GM12878 (cell line): ENCODE data around the gene SULT2B1. TPM values are rescaled to one million over a fixed set of nuclear protein-coding genes. Genes with fewer than 3 reads are reported as not detected.

Experiments used
- ATAC-seq: fragments of 200-7000 bp; cut with Tn5 transposase; 3 replicates; pipeline ENCODE4 v1.9.1; 2020; ENCODE audit warnings: mild to moderate bottlenecking, moderate library complexity
- BruUV-seq: library from RNA; stranded (reverse); fragments of 400-500 nt; replicated peaks from 2 replicates; lab custom pipeline; 2021; lab: Mats Ljungman, UMichigan
- CTCF ChIA-PET: fragments of 300-600 bp; sonication (Branson Sonifier 250); formaldehyde crosslinking; extraction: SDS; loops from one replicate; lab custom pipeline; 2021; ENCODE audit warnings: inconsistent platforms; lab: Yijun Ruan, JAX
- POLR2A ChIA-PET: fragments of 350-600 bp; formaldehyde crosslinking; extraction: SDS; loops from one replicate; lab custom pipeline; 2021; ENCODE audit warnings: inconsistent platforms; lab: Charles Lee
- RAD21 ChIA-PET: fragments of 300-600 bp; sonication (Branson Sonifier 250); formaldehyde crosslinking; loops from one replicate; lab custom pipeline; 2023; ENCODE audit warnings: antibody characterized with exemption; ENCODE audit not compliant: unreplicated experiment; lab: Charles Lee
- SMC1A ChIA-PET: fragments of 300-600 bp; sonication (Branson Sonifier 250); formaldehyde crosslinking; loops from one replicate; lab custom pipeline; 2023; ENCODE audit not compliant: unreplicated experiment, uncharacterized antibody; lab: Charles Lee
- DNase-seq: peaks from one replicate; pipeline ENCODE4 v3.0.0-alpha.2; 2011; ENCODE audit warnings: low read depth, low spot score
- FAIRE-seq: peaks from 3 replicates; lab custom pipeline; 2011; peaks lifted over from hg19 to GRCh38; lab: Jason Lieb, UNC
- H2AFZ ChIP-seq: 2 replicates; pipeline ENCODE4 v1.6.0; 2011; ENCODE audit warnings: low read depth, low read length, control low read depth; ENCODE audit not compliant: control insufficient read depth
- H3K27ac ChIP-seq: 2 replicates; pipeline ENCODE4 v1.5.1; 2011; ENCODE audit warnings: control low read depth; ENCODE audit not compliant: control insufficient read depth, insufficient read depth
- H3K27me3 ChIP-seq, 2 experiments: replicated peaks in 1 of 2; 2 replicates each; pipeline versions ENCODE4 v1.6.0 to v1.6.1; 2011; ENCODE audit warnings: low read length in 1 of 2; ENCODE audit not compliant: control insufficient read depth in 2 of 2, insufficient read depth in 2 of 2
- H3K36me3 ChIP-seq, 2 experiments: 2 replicates each; pipeline ENCODE4 v1.5.1; 2011; ENCODE audit warnings: low read length in 1 of 2; ENCODE audit not compliant: control insufficient read depth in 2 of 2, insufficient read depth in 2 of 2
- H3K4me1 ChIP-seq: 2 replicates; pipeline ENCODE4 v1.6.1; 2011; ENCODE audit warnings: mild to moderate bottlenecking, low read length, moderate library complexity, mixed read lengths; ENCODE audit not compliant: control insufficient read depth, insufficient read depth
- H3K4me2 ChIP-seq: 2 replicates; pipeline ENCODE4 v1.6.0; 2011; ENCODE audit warnings: control low read depth; ENCODE audit not compliant: control insufficient read depth, insufficient read depth
- H3K4me3 ChIP-seq: fragments of 200-600 bp; sonication (generic); 2 replicates; pipeline ENCODE4 v1.5.1; 2016
- H3K79me2 ChIP-seq: 2 replicates; pipeline ENCODE4 v1.6.0; 2011; ENCODE audit warnings: low read length; ENCODE audit not compliant: control insufficient read depth, insufficient read depth
- H3K9ac ChIP-seq: 2 replicates; pipeline ENCODE4 v1.8.0; 2011; ENCODE audit warnings: low read length, control low read depth, mixed read lengths; ENCODE audit not compliant: control insufficient read depth, insufficient read depth
- H3K9me3 ChIP-seq: replicated peaks from 3 replicates; pipeline ENCODE4 v1.5.1; 2011; ENCODE audit warnings: mild to moderate bottlenecking, low read length; ENCODE audit not compliant: control insufficient read depth, insufficient read depth
- H4K20me1 ChIP-seq: 2 replicates; pipeline ENCODE4 v1.6.0; 2011; ENCODE audit not compliant: control insufficient read depth, insufficient read depth
- CHD1 ChIP-seq: IDR thresholded peaks from 2 replicates; pipeline ENCODE4 v1.6.1; 2012; ENCODE audit warnings: low read depth, low read length, improper control_type of control experiment
- IKZF2 ChIP-seq, 2 experiments: fragments of 450-650 bp; IDR thresholded peaks; 2 replicates each; pipeline ENCODE4 v1.6.1; 2017; ENCODE audit warnings: mild to moderate bottlenecking in 2 of 2, moderate library complexity in 2 of 2
- KAT2A ChIP-seq: conservative IDR thresholded peaks from 2 replicates; pipeline ENCODE4 v1.6.1; 2011; ENCODE audit warnings: low read depth, low read length; ENCODE audit not compliant: control insufficient read depth
- MEF2A ChIP-seq: IDR thresholded peaks from 2 replicates; pipeline ENCODE4 v1.6.1; 2011; ENCODE audit warnings: low read depth, mild to moderate bottlenecking, low read length, moderate library complexity; ENCODE audit not compliant: insufficient read depth
- NFXL1 ChIP-seq: fragments of 450-650 bp; IDR thresholded peaks from 2 replicates; pipeline ENCODE4 v1.6.1; 2017; ENCODE audit warnings: antibody characterized with exemption, mild to moderate bottlenecking, borderline replicate concordance
- POLR2A ChIP-seq: IDR thresholded peaks from 2 replicates; pipeline ENCODE4 v1.6.1; 2011; ENCODE audit warnings: low read depth, mild to moderate bottlenecking, low read length
- SIX5 ChIP-seq: IDR thresholded peaks from 2 replicates; pipeline ENCODE4 v1.6.1; 2011; ENCODE audit warnings: mild to moderate bottlenecking, low read depth, low read length, moderate library complexity; ENCODE audit not compliant: severe bottlenecking
- TARDBP ChIP-seq: IDR thresholded peaks from 2 replicates; pipeline ENCODE4 v1.6.1; 2016; ENCODE audit warnings: borderline replicate concordance
- ZNF24 ChIP-seq: fragments of 450-650 bp; IDR thresholded peaks from 2 replicates; pipeline ENCODE4 v1.6.1; 2017; ENCODE audit warnings: antibody characterized with exemption, mild to moderate bottlenecking
- WGBS: methylation state at CpG from one replicate; pipeline ENCODE4 v1.1.6; 2016; ENCODE audit warnings: low lambda C conversion rate; ENCODE audit not compliant: insufficient replicate concordance, insufficient coverage; ENCODE audit errors: missing lambda C conversion rate; 5-methylcytosine and 5-hydroxymethylcytosine counted together
- in situ Hi-C: fragments of 300-500 bp; cut with MboI; formaldehyde crosslinking; loops from 9 replicates; pipeline ENCODE4 v1.14.3; 2018; ENCODE audit warnings: mixed read lengths
- intact Hi-C: fragments of 100-400 bp; cut with micrococcal nuclease; formaldehyde crosslinking; loops from one replicate; pipeline ENCODE4 v1.14.2; 2022; ENCODE audit not compliant: unreplicated experiment
- polyA plus RNA-seq, 11 experiments: library from polyadenylated mRNA; depleted of rRNA in 4 of 11; unstranded in 6 of 11; stranded (reverse) in 5 of 11; fragments of >200 nt; fragmentation: Nextera tagmentation in 4 of 11; fragmentation: Illumina TruSeq in 1 of 11; extraction: Ambion mirVana in 4 of 11; extraction: Trizol in 1 of 11; gene quantifications; 1 replicate in 1 of 11; 2 replicates in 10 of 11; pipeline versions ENCODE4 v1.2.1 to v1.2.3, GENCODE V29; 2011 to 2016; ENCODE audit warnings: inconsistent platforms in 2 of 11, missing spikeins in 2 of 11, low read depth in 1 of 11
- total RNA-seq, 4 experiments: library from RNA; depleted of rRNA in 3 of 4; stranded (reverse); fragments of >200 nt in 3 of 4; fragmentation: Illumina TruSeq in 1 of 4; extraction: Trizol in 1 of 4; gene quantifications; 2 replicates each; pipeline versions ENCODE4 v1.2.1 to v1.2.3, GENCODE V29; 2013 to 2021
- TF ChIP-seq, protein P1 (sequence below): IDR thresholded peaks from 2 replicates; pipeline ENCODE4 v1.6.1; 2012; ENCODE audit warnings: low read depth, low read length, improper control_type of control experiment
- TF ChIP-seq, protein P2 (sequence below): fragments of 450-650 bp; IDR thresholded peaks from 2 replicates; pipeline ENCODE4 v1.6.1; 2017; ENCODE audit warnings: low read depth, mild to moderate bottlenecking, moderate library complexity
- TF ChIP-seq, protein P3 (sequence below): IDR thresholded peaks from 2 replicates; pipeline ENCODE4 v1.6.1; 2012; ENCODE audit warnings: low read depth, low read length, improper control_type of control experiment

Gene SULT2B1
- total and polyA plus RNA-seq, 10 of the 15 experiments (the other 5 are each of a cell fraction or from before 2014, with no cell fraction given): 0.11 to 0.14 TPM; not detected in 8

DNA sequence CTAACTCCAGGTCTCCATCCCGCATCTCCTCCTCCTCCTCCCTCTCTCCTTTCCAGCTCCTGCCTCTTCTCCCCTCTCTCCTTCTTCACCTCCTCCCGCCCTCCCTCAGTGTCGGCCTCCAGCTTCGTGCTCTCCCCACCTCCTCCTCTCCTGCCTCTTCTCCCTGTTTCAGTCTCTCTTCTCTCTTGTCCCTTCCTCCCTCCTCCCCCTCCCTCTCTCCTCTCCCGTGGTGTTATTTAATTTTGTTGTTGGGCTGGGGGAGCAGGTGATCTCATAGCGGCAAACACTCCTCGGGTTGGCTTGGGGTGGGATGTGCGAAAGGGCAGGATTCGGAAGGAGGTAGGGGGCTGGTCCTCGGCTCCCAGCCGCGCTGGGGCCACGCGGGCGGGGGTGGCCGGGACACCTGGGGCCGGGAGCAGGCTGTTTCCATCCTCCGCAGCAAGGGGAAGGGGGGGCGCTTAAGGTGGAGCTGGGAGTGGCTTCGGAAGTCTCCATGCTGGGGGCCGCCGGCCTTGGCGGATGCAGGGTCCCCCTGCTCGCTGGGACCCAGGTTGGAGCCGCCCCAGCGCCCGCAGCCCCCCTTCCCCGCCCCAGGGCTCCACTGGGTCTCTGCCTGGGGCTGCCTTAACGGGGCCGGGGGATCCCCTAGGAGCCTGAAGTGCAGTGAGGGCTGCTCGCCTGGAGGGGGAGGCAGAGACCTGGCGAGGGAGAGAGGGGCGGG, 94.2 kb downstream of the SULT2B1 start, which contains the start of gene CA11 (continued):
- TF ChIP-seq, protein P1, sequence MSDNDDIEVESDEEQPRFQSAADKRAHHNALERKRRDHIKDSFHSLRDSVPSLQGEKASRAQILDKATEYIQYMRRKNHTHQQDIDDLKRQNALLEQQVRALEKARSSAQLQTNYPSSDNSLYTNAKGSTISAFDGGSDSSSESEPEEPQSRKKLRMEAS: peak; percentile 53; the same call in 1 of the 2 replicates
- TF ChIP-seq IKZF2 (IDR thresholded peaks at IDR 0.05) (peak; percentile 69 to 84), KAT2A (no peak), MEF2A (0 out of 2 replicates have a peak, but pooled peaks have one; percentile 48)

DNA sequence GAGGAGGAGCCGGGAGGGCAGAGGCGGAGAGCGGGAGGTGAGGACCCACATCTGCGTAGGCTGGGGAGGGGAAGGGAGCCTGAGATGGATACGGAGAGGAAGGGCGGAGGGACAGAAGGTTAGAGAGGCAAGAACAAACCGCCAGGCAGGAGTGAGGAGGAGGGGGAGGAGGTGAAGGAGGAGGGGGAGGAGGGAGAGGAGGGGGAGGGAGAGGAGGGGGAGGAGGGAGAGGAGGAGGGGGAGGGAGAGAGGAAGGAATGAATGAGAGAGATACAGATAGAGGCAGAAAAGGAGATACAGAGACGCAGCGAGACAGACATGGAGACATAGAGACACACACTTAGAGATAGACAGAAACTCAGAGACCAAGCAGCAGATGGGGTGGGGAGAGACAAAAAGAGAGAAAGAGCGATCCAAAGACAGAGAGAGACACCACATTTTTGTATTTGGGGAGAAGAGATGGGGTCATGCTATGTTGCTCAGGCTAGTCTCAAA, 94.8 kb downstream of the SULT2B1 start:
- TF ChIP-seq TARDBP (0 out of 2 replicates have a peak, but pooled peaks have one; percentile 0), SIX5 (peak; percentile 6), ZNF24 (peak; percentile 28; the same call in 1 of the 2 replicates), NFXL1 (0 out of 2 replicates have a peak, but pooled peaks have one; percentile 75), POLR2A (peak; percentile 63), CHD1 (no peak)
- TF ChIP-seq, protein P2, sequence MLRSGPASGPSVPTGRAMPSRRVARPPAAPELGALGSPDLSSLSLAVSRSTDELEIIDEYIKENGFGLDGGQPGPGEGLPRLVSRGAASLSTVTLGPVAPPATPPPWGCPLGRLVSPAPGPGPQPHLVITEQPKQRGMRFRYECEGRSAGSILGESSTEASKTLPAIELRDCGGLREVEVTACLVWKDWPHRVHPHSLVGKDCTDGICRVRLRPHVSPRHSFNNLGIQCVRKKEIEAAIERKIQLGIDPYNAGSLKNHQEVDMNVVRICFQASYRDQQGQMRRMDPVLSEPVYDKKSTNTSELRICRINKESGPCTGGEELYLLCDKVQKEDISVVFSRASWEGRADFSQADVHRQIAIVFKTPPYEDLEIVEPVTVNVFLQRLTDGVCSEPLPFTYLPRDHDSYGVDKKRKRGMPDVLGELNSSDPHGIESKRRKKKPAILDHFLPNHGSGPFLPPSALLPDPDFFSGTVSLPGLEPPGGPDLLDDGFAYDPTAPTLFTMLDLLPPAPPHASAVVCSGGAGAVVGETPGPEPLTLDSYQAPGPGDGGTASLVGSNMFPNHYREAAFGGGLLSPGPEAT: no peak
- TF ChIP-seq, protein P3, sequence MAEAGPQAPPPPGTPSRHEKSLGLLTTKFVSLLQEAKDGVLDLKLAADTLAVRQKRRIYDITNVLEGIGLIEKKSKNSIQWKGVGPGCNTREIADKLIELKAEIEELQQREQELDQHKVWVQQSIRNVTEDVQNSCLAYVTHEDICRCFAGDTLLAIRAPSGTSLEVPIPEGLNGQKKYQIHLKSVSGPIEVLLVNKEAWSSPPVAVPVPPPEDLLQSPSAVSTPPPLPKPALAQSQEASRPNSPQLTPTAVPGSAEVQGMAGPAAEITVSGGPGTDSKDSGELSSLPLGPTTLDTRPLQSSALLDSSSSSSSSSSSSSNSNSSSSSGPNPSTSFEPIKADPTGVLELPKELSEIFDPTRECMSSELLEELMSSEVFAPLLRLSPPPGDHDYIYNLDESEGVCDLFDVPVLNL: no peak
- TF ChIP-seq, all 136 proteins: peak for 5
- intact Hi-C loops: loop anchor here (1.0 to 5.0 kb wide), 3 partner anchors 29 to 191 kb away; partner anchors contain the start of gene HSD17B14
- Histone ChIP-seq H4K20me1 (no peaks in the 10 kb centered on the region), H3K9ac (no peak overlapping the region), H3K4me2 (peak overlapping the region; percentile 97; the same call in 1 of the 2 replicates), H2AFZ (peak overlapping the region; percentile 88; the same call in 1 of the 2 replicates), H3K9me3 (no peaks in the 10 kb centered on the region), H3K79me2 (no peaks in the 10 kb centered on the region), H3K27me3 (no peaks in the 10 kb centered on the region), H3K27ac (0 out of 2 replicates have a peak overlapping the region, but pooled peaks have one; percentile 10), H3K4me3 (peak overlapping the region; percentile 91; the same call in 1 of the 2 replicates), H3K4me1 (peaks cover 21% of the 10 kb centered on the region), H3K36me3 (no peaks in the 10 kb centered on the region)
- in situ Hi-C loops: loop anchor here (5.0 to 25.0 kb wide), 2 partner anchors 191 to 1241 kb away; partner anchors contain the start of genes AKT1S1, HSD17B14, IL4I1 and TBC1D17
- ChIA-PET CTCF (interaction anchor here (0.9 to 3.6 kb wide), 11 partner anchors 10 to 353 kb away, joined by 3 to 31 read pairs (median 6); no protein-coding TSS in a partner anchor), POLR2A (interaction anchor here (2.0 kb wide), 1 partner anchor 13 kb away, joined by 15 read pairs; no protein-coding TSS in a partner anchor), RAD21 (interaction anchor here (1.6 to 2.0 kb wide), 4 partner anchors 28 to 347 kb away, joined by 4 to 7 read pairs (median 6); partner anchors contain the start of genes GYS1 and RUVBL2), SMC1A (interaction anchor here (1.3 to 2.4 kb wide), 5 partner anchors 27 to 347 kb away, joined by 3 to 11 read pairs (median 5); partner anchors contain the start of genes GYS1 and RUVBL2)
- DNase-seq (no peak), FAIRE-seq (no peak), ATAC-seq (no peak)
- BruUV-seq: no TSS peak
- WGBS: 30% methylated on average over 3 of the region's 10 CpGs
